ENCODE data around the gene INPP4B.

The INPP4B gene

GRCh38 chr4:142307857-142308256 lies 538.2 kb downstream of the INPP4B start:
- DNase-seq (ENCODE audit: insufficient read length, low spot score), result no peak
- FAIRE-seq, result no peak
- TF ChIP-seq TAF1 (IDR thresholded peaks at IDR 0.05; ENCODE audit: low read depth, low read length) (no peak), PAX5 (IDR thresholded peaks at IDR 0.05; ENCODE audit: insufficient read depth, low read length, severe bottlenecking) (no peak), POLR2AphosphoS5 (IDR thresholded peaks at IDR 0.05; ENCODE audit: low read depth, low read length) (no peak), SPI1 (IDR thresholded peaks at IDR 0.05; ENCODE audit: low read depth, low read length) (no peak), POLR2A (IDR thresholded peaks at IDR 0.05; ENCODE audit: low read depth, low read length) (no peak), POU2F2 (IDR thresholded peaks at IDR 0.05; ENCODE audit: low read depth, low read length) (no peak)

- TF ChIP-seq POU2F2 (IDR thresholded peaks at IDR 0.05; ENCODE audit: low read depth, low read length), result no peak
- no peak for TF ChIP-seq POLR2AphosphoS5 (IDR thresholded peaks at IDR 0.05; ENCODE audit: low read depth, low read length)
- no peak for TF ChIP-seq PAX5 (IDR thresholded peaks at IDR 0.05; ENCODE audit: insufficient read depth, low read length, severe bottlenecking)
- TF ChIP-seq POLR2A (IDR thresholded peaks at IDR 0.05; ENCODE audit: low read depth, low read length), result no peak
- TF ChIP-seq TAF1 (IDR thresholded peaks at IDR 0.05; ENCODE audit: low read depth, low read length), result no peak
- no peak for TF ChIP-seq SPI1 (IDR thresholded peaks at IDR 0.05; ENCODE audit: low read depth, low read length)
- FAIRE-seq, result no peak
- no peak for DNase-seq (ENCODE audit: insufficient read length, low spot score)
Observed at GRCh38 chr4:142297313-142297712, 548.8 kb downstream of the INPP4B start.

- DNase-seq (ENCODE audit: insufficient read length, low spot score) (no peak), FAIRE-seq (no peak)
- no peak for TF ChIP-seq SPI1 (IDR thresholded peaks at IDR 0.05; ENCODE audit: low read depth, low read length)
- TF ChIP-seq TAF1 (IDR thresholded peaks at IDR 0.05; ENCODE audit: low read depth, low read length), result no peak
- TF ChIP-seq PAX5 (IDR thresholded peaks at IDR 0.05; ENCODE audit: insufficient read depth, low read length, severe bottlenecking), result no peak
- no peak for TF ChIP-seq POLR2A (IDR thresholded peaks at IDR 0.05; ENCODE audit: low read depth, low read length)
- no peak for TF ChIP-seq POU2F2 (IDR thresholded peaks at IDR 0.05; ENCODE audit: low read depth, low read length)
- no peak for TF ChIP-seq POLR2AphosphoS5 (IDR thresholded peaks at IDR 0.05; ENCODE audit: low read depth, low read length)
Observed at GRCh38 chr4:142293536-142293935, 552.6 kb downstream of the INPP4B start.

DNA sequence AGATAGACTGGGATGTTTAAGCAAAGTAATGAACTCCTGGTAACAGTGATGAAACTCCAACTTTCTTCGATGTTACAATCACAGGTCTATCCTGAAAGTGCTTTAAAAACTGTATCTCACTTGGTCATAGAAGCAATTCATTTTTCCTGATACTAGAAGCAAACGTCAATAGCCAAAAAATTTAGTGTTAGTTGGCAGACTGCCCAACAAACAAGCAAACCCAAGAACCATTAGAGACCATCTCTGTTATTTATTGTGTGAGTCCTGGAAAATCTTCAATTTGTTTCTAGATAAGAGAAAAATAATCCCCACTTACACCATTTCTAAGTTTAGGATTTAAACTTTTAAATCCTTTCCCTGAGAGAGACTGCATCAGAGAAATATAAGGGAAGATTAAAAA lies 553.9 kb downstream of the INPP4B start:
- DNase-seq (ENCODE audit: insufficient read length, low spot score) (no peak), FAIRE-seq (no peak)
- TF ChIP-seq POLR2A (IDR thresholded peaks at IDR 0.05; ENCODE audit: low read depth, low read length) (no peak), TAF1 (IDR thresholded peaks at IDR 0.05; ENCODE audit: low read depth, low read length) (no peak), SPI1 (IDR thresholded peaks at IDR 0.05; ENCODE audit: low read depth, low read length) (no peak), POU2F2 (IDR thresholded peaks at IDR 0.05; ENCODE audit: low read depth, low read length) (no peak), POLR2AphosphoS5 (IDR thresholded peaks at IDR 0.05; ENCODE audit: low read depth, low read length) (no peak), PAX5 (IDR thresholded peaks at IDR 0.05; ENCODE audit: insufficient read depth, low read length, severe bottlenecking) (no peak)

GRCh38 chr4:142291299-142292050 lies 554.6 kb downstream of the INPP4B start:
- TF ChIP-seq POLR2AphosphoS5 (IDR thresholded peaks at IDR 0.05; ENCODE audit: low read depth, low read length), result no peak
- TF ChIP-seq TAF1 (IDR thresholded peaks at IDR 0.05; ENCODE audit: low read depth, low read length), result no peak
- TF ChIP-seq POLR2A (IDR thresholded peaks at IDR 0.05; ENCODE audit: low read depth, low read length), result no peak
- no peak for TF ChIP-seq POU2F2 (IDR thresholded peaks at IDR 0.05; ENCODE audit: low read depth, low read length)
- no peak for TF ChIP-seq PAX5 (IDR thresholded peaks at IDR 0.05; ENCODE audit: insufficient read depth, low read length, severe bottlenecking)
- TF ChIP-seq SPI1 (IDR thresholded peaks at IDR 0.05; ENCODE audit: low read depth, low read length), result no peak
- FAIRE-seq, result no peak
- no peak for DNase-seq (ENCODE audit: insufficient read length, low spot score)

DNA sequence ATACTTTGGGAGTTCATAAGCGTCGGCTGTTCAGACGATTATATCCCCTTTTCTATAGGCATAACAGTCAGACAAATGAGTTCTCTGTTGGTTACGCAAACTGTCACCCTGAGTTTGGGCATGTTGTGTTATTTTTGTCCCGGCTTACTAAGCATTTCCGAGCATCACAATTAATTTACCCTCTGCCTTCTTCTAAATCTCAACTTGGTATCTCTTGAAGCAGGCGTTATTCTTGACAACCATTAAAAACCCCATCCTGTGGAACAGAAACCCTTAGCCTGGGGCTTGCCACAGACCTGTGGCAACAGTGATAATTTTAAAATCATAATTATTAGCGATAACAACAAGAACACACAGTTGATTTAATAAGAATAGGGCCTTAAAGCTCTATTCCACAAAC lies 558.7 kb downstream of the INPP4B start:
- FAIRE-seq (no peak), DNase-seq (ENCODE audit: insufficient read length, low spot score) (no peak)
- no peak for TF ChIP-seq PAX5 (IDR thresholded peaks at IDR 0.05; ENCODE audit: insufficient read depth, low read length, severe bottlenecking)

DNA sequence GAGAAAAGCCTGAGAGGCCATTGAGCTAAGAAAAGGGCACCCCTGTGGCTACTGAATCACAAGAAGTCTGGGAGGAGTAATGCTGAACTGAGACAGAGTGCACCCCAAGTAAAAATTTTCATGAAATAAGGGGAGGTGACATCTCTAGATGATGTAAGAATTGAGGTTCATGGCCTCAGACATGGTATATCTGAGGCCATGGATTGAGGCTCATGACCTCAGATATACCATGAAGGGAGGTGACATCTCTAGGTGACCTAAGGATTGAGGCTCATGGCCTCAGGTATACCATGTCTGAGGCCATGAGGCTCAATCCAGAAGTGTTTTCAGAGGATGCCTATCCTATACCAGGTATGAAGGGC lies 560.9 kb downstream of the INPP4B start:
- no peak for DNase-seq (ENCODE audit: insufficient read length, low spot score)
- TF ChIP-seq PAX5 (IDR thresholded peaks at IDR 0.05; ENCODE audit: insufficient read depth, low read length, severe bottlenecking) (no peak), TAF1 (IDR thresholded peaks at IDR 0.05; ENCODE audit: low read depth, low read length) (no peak), POLR2AphosphoS5 (IDR thresholded peaks at IDR 0.05; ENCODE audit: low read depth, low read length) (no peak), POLR2A (IDR thresholded peaks at IDR 0.05; ENCODE audit: low read depth, low read length) (no peak), SPI1 (IDR thresholded peaks at IDR 0.05; ENCODE audit: low read depth, low read length) (no peak), POU2F2 (IDR thresholded peaks at IDR 0.05; ENCODE audit: low read depth, low read length) (no peak)

DNA sequence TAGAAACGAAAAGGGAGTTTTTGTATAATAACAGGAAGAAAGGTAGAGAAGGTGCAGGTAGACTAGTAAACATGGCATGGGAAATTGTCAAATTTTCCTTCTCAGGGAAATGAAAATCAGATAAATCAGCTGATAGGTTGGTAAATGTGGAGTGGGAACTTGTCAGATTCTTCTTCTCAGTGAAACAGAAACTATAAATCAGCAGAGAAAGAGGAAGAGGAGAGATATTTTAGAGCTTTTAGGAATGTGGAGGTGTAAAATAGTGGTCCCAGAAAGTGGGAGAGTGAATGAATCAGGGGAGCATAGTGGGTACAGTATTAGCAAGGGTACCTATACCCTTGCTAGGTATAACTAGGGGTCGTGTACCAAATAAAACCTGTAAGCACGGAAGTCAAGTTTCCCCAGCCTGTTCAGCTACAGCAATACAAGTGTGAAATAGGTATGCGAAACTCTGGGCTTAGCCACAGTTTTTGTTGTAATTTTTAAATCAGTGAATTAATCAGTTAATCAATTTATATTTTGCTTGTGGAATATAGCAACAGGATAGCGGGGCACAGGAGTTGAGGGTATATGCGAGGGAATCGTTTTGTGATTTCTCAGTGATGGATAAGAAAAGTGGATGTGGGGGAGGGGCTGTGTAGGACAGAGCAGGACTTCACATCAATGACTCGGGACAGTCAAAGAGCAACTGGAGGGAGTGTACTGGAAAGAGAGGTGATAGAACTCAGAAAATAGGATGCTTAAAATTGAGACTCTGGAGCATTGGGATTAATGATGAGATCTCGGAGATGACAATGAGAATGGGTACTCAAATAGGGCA lies 561.5 kb downstream of the INPP4B start:
- FAIRE-seq, result no peak
- DNase-seq (ENCODE audit: insufficient read length, low spot score), result no peak
- peak; percentile 41 for TF ChIP-seq SPI1 (IDR thresholded peaks at IDR 0.05; ENCODE audit: low read depth, low read length)
- no peak for TF ChIP-seq PAX5 (IDR thresholded peaks at IDR 0.05; ENCODE audit: insufficient read depth, low read length, severe bottlenecking)

More for the DNA sequence above, 560.9 kb downstream of the INPP4B start:
- no peak for FAIRE-seq

- FAIRE-seq, result no peak
- DNase-seq (ENCODE audit: insufficient read length, low spot score), result no peak
- TF ChIP-seq SPI1 (IDR thresholded peaks at IDR 0.05; ENCODE audit: low read depth, low read length), result no peak
- TF ChIP-seq POLR2A (IDR thresholded peaks at IDR 0.05; ENCODE audit: low read depth, low read length), result no peak
- TF ChIP-seq POU2F2 (IDR thresholded peaks at IDR 0.05; ENCODE audit: low read depth, low read length), result no peak
- TF ChIP-seq PAX5 (IDR thresholded peaks at IDR 0.05; ENCODE audit: insufficient read depth, low read length, severe bottlenecking), result no peak
- no peak for TF ChIP-seq POLR2AphosphoS5 (IDR thresholded peaks at IDR 0.05; ENCODE audit: low read depth, low read length)
- TF ChIP-seq TAF1 (IDR thresholded peaks at IDR 0.05; ENCODE audit: low read depth, low read length), result no peak
Observed at GRCh38 chr4:142282870-142283431, 563.1 kb downstream of the INPP4B start.

Measured in GM12891 (cell line).